A549 (cell line): ENCODE results near the gene PGGHG.

ENCODE experiments used
- CTCF ChIP-seq: fragments of >200 bp; sonication (Bioruptor Twin); formaldehyde crosslinking; IDR thresholded peaks from 3 replicates; pipeline ENCODE4 v1.5.1; 2016
- POLR2A ChIP-seq: IDR thresholded peaks from 2 replicates; pipeline ENCODE4 v1.6.1; 2012; ENCODE audit warnings: mild to moderate bottlenecking, low read length

- TF ChIP-seq CTCF (no peak), POLR2A (no peak)
Measured at GRCh38 chr11:315051-315481, 26.1 kb downstream of the PGGHG start.
